ENCODE measurements around the gene PRR15L.

PRR15L gene

DNA sequence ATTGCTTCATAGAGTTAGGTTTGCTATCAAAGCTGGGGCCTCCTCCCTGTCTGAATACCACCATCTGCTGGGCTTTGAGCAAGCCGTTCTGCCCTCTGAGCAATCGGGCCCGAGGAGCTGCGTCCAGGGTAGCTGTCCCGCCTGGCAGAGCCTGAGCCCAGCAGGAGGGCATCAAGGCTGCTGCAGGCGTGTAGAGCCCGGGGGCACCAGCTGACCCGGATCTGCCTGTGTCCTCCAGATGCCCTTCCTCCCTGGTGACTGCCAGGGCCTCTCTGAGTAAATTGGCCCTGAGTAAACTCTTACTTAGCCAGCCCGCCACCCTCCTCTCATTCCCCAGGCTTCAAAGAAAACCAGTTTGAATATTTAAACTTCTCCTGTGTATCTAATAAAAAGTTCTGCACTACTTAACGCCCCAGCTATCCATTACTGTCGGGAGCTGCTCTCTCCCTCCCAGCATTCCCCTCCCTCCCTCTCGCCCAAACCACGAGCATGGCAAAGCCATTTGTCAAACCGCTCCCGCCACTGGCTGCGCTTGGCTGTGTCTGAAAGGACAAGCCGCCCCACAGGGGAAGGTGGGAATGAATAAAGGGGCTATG lies 29.7 kb upstream of the PRR15L start:
- no peak for ATAC-seq

DNA sequence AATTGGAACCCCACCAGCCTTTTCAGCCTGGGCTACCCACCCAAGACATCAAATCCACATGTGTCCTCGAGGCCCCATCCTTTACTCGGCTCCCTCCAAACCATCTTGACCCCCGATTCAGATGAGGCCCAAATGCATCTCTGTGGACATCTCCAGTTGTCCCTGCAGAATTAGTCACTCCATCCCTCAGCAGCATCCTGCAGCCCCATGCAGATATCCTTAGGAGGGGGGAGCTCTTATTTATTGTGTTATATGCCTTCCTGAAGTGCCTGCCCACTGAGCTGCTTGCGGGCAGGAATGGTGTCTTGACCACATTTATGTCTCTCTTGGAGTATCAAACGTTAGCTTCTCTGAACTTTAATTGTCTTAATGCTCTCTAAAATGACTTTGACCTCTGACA lies 28.8 kb upstream of the PRR15L start:
- no peak for ATAC-seq

DNA sequence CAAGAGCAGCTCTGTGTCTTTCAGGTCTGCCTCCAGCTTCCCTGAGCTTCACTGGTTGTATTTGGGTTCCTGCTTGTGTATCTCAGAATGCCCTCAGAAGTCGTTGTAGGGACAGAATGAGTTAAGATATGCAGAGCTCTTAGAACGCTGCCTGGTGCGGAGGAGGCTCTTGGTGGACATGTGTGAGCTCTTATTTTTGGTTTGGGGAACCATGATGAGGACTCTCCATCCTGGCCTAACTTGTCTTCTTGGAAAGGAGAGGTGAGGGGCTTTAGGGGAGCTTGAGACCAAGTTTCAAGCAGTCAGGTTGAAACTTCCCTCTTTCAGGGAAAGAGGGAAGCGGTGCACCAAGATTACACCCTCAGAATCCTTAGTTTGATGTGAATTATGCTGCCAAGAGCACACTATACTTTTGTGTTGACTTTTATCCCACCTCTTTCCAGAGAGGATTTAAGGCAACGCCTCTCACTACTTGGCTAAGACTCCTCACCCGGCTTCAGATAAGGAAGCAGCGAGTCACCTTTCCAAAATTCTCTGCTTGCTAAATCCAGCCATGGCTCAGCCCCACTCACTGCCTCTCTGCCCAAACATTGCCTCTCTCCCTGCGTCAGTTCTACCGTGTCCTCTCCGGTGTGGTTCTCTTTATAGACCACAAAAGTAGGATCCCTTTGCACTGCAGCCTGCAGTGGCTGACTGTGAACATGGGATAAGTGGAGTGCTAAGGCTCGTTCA lies 26.0 kb upstream of the PRR15L start:
- ATAC-seq = no peak

DNA sequence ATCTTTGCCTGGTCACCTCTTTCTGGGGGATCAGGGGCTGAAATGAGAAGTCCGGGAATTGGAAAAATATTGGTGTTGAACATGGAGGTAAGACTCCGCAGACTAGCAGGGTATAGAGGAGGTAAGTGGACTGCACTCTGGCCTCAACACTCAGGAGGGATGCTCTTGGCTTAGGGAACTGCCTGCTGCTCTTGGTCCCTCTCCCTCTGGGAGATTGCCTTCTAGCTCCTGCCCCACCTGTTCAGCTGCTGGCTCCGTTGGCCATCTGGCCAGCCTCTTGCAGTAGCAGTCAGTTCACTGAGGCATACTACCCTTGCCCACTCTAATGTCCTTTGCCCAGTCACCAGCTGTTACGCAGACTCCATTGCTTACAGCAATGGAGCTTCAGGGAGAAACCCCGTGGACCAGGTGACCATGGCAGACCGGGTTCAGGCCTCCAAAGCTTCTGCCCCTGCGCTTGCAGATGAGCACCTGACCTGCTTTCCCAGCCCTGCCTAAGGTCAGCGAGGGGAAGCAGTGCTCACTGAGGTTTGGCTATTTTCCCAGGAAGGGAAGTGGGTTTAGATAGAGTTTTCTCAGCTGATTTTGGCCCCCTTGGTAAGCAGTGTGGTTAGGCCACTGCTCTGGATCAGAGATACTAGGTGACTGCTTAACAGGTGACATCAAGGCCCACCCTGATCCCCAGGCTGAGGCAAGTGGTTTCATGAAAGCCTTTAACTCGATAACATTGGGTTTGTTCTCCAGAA lies 25.1 kb upstream of the PRR15L start:
- no peak for ATAC-seq

DNA sequence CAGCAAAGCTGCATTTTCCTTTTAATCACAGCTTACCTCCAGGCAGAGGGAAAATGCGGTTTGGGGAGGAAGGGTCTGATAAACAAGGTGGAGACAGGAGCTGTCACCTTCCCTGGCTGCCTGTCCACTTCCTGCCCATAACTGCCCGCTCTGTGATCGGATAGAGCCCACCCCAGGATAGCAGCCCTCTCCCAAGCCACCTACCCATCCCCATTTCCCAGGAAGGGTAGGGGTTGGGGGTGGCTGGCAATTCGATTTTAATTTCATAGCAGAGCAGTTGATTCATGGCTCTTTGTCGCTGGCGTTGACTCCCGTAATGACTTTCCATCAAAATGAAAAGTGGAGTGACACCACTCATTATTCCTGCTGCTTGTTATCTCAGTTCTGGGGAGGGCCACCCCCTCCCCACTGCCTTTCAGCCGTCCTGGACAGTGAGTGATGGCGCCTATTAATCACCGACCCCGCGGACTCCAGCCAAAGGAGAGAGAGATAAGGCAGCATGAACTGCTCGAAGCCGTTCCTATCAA lies 24.5 kb upstream of the PRR15L start:
- no peak for ATAC-seq

DNA sequence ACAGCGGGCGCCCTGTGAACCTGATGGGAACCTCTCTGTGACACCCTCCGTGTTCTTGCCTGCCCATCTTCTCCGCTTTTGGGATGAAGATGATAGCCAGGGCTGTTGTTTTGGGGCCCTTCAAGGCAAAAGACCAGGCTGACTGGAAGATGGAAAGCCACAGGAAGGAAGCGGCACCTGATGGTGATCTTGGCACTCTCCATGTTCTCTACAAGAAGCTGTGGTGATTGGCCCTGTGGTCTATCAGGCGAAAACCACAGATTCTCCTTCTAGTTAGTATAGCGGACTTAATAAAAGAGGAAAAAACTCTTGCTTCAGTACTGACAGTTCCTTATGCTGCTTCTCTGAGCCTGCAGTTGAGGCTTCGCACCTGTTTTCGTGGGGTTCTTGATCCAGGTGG lies 23.8 kb upstream of the PRR15L start:
- no peak for ATAC-seq

DNA sequence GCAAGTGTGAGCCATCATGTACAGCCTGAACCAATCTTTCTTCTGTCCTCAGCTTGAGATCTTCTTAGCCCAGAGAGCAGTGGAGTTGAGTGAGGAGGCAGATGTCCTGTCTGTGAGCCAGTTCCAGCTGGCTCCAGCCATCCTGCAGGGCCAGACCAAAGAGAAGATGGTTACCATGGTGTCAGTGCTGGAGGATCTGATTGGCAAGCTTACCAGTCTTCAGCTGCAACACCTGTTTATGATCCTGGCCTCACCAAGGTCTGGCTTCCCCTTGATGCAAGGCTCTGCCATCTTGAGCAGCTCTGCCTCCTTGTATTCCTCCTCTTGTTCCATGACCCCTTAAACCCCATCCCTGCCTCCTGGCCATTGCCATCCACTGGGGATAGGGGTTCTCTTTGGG lies 22.9 kb upstream of the PRR15L start:
- ATAC-seq = no peak

DNA sequence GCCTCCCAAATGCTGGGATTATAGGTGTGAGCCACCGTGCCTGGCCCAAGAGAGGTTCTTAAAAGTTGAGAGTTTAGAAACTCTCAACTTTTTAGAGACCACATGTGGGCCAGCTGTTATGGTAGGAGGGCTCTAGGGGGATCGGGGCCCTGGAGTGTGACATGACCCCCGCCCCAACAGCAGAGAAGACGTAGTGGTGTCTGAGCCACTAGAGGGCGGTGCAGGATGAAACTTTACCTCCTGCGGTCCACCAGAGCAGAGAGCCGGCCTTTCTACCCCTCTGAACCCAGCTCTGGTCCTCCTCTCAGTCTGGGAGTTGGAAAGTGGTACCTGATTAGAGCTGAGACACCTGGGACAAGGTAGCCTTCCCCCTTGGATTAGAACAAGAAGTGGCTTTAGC lies 20.6 kb upstream of the PRR15L start:
- ATAC-seq = peak; percentile 67 to 73

DNA sequence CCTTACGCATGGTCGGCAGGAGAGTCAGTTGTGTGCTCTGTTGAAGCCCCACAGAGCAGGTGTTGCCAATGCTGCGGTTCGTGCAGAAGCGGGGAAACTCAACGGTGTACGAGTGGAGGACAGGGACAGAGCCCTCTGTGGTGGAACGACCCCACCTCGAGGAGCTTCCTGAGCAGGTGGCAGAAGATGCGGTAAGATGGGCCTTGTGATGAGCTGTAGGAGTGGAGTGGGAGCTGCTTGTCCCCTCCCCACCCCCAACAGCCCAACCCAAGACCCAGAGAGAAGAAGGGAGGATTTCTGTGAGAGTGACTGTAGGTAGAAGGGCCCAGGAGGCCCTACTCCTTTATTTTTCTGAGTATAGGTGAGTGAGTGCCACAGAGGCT lies 18.1 kb upstream of the PRR15L start:
- no peak for ATAC-seq

DNA sequence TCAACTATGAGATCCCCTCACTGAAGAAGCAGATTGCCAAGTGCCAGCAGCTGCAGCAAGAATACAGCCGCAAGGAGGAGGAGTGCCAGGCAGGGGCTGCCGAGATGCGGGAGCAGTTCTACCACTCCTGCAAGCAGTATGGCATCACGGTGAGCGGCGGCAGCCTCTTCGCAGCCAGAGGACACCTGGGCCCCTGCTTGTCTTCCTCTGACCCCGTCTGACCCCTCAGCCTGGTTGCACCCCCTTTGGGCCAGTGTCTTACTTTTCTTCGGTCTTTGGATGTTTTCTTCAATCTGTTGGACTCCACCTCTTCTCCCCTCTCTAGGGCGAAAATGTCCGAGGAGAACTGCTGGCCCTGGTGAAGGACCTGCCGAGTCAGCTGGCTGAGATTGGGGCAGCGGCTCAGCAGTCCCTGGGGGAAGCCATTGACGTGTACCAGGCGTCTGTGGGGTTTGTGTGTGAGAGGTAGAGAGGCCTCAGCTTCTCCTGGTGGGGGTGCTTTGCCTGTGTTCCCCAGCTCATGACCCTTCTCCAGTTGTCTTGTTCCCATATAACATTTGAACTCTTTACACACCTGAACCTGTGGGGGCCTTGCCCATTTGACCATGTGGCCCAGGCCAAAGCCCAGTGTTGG lies 17.6 kb upstream of the PRR15L start:
- ATAC-seq = no peak

DNA sequence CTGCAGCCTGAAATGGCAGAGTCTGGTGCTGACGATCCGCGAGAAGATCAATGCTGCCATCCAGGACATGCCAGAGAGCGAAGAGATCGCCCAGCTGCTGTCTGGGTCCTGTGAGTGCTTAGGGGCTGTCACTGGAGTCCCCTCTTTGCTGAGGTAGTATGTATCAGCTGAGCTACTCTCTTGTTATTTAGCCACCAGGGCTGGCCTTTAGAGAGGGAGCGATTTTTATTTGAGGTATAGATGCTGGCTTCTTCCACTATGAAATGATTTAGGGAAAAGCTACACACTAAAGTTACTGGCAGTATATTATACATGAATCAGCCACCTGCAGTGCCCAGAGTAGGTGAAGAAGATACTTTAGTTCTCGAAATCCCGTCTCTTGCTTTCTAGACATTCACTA lies 15.9 kb upstream of the PRR15L start:
- ATAC-seq = no peak

DNA sequence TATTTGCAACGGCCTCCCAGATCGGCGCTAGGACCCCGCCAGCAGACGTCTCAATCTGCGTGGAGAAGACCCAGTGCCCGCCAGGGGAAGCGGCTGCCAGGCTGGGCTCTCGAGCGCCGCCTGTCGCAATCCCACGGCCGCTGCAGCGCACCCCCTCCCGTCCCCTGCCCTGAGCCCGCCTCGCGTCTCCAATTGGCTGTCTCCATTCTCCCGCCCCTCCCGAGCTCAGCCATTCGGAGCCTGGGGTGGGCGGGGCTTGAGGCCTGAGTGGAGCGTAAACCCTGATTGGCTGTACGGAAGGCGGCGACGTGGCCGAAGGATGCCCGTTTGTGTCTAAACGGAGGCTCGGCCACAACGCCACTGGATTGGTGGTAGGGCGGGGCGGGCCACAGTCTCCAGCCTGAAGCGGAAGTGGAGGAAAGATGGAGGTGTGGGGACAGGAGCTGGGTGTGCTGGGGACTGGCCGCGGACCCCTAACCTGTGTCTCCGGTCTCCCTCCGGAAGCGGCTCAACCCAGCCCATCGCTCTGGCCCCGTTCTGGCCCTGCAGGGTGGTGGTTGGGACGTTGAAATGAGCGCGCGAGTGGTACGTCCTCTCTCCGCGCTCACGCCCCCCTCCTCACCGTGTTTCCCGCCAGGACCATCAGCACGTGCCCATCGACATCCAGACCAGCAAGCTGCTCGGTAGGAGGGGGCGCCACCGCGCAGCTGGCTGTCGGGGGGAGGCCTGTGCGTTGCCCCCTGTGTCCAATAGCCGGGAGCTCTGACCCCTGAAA lies 13.2 kb upstream of the PRR15L start, which contains the start of gene CDK5RAP3:
Gene CDK5RAP3 (plus strand): TSS at position 389 of the 775 bp plus-strand sequence. CDS start 34 bp downstream, at position 423.
- ATAC-seq = peak; percentile 96 to 99

DNA sequence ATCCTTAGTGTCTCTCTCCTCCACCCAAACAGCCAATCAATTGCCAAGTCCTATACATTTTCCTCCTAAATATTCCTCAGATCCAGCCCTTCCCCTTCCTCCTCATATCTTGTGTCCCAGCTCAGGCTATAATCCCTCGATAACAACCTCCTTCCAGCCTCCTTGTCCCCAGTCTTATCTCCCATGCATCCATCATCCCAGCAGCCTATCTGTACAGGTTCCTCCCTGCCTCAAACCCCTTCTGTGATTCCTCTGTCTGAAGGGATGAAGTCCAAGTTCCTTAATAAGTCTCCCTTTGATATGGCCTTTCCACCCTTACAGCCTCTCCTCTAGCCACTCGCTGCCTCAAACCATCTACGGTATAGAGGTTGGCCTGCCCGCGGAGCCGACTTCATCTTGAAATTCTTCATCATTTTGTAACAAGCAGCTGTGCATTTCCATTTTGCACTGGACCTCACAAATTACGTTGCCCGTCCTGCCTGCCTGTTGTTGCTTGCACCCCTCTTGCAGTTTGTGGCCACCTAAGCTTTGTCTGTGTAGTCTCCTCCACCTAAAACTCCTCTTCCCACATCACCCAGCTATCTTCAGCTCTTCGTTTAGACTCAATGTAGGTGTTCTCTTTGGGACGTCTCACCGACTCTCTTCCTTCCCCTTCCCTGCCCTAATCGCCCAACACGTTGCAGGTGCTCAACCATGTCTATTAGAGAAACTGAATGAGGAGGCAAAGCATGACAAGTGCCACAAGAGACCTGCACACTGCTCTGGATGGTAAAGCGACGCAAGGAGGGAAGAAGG lies 12.4 kb upstream of the PRR15L start:
- no peak for ATAC-seq

DNA sequence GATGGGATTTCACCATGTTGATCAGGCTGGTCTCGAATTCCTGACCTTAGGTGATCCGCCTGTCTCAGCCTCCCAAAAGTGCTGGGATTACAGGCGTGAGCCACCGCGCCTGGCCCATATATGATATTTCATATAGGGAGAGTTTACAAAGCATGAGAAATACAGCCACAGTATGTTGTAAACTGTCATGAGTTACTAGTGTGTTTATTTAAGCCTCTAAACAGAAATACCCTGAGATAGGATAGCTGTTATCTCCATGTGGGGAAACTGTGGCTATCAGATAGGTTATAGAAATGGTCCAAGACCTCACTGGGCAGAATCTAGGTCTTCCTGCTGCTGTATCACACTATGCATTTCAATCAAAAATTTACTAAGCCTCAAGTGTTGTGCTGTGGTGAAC lies 11.2 kb upstream of the PRR15L start:
- no peak for ATAC-seq

DNA sequence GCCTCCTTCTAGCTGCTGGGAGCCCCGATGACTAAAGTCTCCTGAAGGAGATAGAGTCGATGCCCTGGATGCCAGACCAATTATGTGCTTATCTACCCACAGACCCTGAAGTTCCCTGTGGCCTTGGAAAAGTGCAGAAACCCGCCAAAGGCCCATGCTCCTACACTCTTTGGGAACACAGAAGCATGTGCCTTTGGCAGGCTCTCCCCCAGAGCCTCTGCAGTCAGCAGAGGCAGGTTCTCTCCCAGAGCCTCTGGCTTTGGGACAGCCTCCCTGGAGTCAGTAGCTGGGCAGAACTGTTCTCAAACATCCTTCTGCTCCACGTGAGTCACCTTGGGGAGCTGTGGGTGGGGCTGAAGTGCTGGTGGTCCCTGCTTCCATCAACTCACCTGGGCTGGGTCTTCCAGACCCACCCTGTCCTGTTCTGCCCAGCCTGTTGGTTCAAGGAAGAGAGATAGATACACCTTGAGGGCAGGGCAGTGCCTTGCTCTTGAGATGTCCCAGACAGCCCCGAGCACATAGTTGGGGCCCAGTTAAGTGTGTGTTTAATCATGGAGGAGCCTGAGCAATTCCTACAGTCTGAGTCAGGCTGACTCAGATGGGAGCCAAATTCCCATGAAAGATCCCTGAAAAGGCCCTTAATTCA lies 10.0 kb upstream of the PRR15L start:
- no peak for ATAC-seq

DNA sequence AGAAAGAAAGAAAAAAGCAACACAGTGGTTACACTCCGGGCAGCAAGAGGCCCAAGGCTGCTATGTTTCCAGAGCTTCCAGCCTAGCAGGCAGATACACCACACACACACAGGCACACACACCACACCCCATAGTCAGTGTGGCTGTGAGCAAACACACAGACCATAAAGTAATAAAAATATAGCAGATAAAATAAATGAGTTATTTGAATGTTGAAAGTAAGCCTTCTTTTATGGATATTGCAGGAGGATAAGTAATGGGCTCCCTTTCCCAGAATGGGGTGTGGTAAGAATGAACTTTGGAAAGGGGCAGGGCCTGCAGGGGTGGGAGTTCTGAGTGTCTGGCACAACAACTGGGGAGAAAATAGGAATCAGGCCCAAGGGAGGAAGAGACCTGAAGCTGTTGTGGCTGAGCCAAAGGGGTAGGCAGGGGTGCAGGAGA lies 8.4 kb upstream of the PRR15L start:
- no peak for ATAC-seq

DNA sequence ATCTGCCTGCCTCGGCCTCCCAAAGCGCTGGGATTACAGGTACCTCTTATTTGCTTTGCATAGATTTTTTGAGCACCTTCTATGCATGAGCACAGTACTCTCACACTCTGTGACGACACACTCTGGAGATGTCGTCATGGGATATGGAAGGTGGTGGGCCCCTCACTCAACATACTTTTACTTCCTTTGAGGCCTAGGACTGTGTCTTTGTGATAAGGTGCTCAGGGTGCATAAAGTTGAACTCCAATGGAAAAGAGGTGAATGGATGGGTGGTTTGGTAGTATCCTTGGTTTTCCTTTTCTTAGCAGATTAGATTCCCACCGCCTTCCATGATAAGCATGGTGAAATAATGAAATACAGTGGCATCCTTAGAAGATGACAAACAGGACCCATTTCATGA lies 7.2 kb upstream of the PRR15L start:
- ATAC-seq = no peak

DNA sequence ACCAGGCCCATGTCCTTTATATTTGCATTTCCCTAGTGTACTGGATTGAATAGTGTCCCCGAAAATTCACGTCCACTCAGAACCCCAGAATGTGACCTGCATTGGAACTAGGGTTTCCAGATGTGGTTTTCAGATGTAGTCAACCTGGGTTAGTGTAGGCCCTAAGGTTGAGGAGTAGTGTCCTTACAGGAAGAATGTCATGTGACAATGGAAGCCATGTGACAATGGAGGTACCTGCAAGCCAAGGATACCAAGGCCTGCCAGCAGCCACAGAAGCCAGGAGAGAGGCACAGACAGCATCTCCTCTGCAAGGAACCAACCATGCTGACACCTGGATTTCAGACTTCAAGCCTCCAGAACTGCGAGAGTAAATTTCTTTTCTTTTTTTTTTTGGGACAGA lies 5.2 kb upstream of the PRR15L start:
- no peak for ATAC-seq

DNA sequence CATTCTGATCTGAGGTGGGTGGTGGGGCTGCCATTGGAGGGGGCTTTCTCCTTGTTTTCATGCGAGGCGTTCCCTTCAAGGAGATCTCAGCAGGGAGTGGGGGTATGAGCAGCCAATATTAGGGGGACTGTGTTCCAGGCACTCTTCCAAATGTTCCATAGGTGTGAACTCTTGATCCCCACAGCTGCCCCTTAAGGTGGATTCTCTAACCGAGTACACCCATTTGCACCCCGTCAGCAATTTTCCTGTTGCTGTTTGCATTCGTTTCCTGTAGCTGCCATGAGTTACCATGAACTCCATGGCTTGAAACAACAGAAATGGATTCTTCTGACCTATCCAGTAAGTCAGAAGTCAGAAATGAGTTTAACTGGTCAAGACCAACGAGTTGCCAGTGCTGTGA lies 3.7 kb upstream of the PRR15L start:
- ATAC-seq = no peak

DNA sequence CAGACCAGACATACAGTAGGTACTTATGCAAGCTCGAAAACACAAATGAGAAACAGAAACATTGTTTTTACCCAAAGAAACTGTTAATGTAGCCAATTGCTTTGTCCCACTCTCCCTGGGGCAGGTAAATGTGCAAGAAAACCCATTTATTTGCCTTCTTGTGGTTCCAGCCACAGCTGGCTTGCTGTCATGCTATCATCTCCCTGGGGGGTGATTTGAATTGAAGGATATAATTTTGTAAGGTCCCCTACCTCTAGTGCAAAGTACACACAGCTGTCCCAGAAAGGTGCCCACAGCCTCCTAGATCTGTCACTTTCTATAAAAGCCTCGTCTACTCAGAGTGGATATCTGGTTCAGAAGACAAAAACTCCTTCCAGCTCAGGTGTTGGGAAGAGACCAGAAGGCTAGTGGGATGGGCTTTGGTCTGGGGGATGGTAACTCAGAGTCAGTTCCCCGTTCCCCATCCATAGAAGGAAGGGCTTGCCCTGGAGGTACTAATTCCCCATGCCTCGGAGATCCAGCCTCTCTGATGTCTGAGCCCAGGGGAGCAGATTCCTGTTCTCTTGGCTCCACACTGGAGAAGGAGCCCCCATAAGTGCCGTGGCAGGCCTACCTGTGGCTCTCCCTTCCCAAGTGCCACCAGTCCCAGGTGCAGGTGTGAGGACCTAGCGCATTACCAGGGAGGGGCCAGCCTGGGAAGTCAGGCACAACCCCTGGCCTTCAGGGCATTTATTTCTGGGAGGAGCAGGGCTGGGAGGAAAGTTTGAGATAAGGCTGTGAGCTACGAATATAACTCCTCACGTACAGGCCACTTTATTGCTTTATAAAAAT lies 2.4 kb upstream of the PRR15L start:
- no peak for ATAC-seq
